Lung microvascular endothelial cell (primary cell): ENCODE results near the gene KRTAP27-1. TPM values are rescaled to one million over a fixed set of nuclear protein-coding genes. Genes with fewer than 3 reads are reported as not detected.

Experiments
- DNase-seq, 2 donors: peaks; one replicate each; pipeline versions ENCODE4 v3.0.0 to v3.0.0-alpha.2; 2010; ENCODE audit warnings: low read depth in 2 of 2
- total RNA-seq: library from RNA; depleted of rRNA; stranded (reverse); fragments of >200 nt; gene quantifications from 2 replicates; pipeline ENCODE4 v1.2.1, GENCODE V29; 2014

Gene KRTAP27-1
- total RNA-seq, 1 donor from 2014 or later = not detected

- DNase-seq = no peak
Measured at GRCh38 chr21:30289215-30289614, 48.3 kb downstream of the KRTAP27-1 start, which contains the start of gene KRTAP25-1. KRTAP25-1 (minus strand) TSS chr21:30289514; CDS start chr21:30289490, 24 bp downstream.

Other genes with a start within 250 kb of the KRTAP27-1 start
- gene CLDN17, start 170.9 kb downstream of the KRTAP27-1 start, total RNA-seq = not detected in 2 replicates
- not detected in 2 replicates for gene CLDN8, start 121.6 kb downstream of the KRTAP27-1 start, total RNA-seq
- not detected in 2 replicates for gene KRTAP24-1, start 54.7 kb downstream of the KRTAP27-1 start, total RNA-seq
- not detected in 2 replicates for gene KRTAP25-1, start 48.2 kb downstream of the KRTAP27-1 start, total RNA-seq
- gene KRTAP26-1, start 17.4 kb downstream of the KRTAP27-1 start, total RNA-seq = not detected in 2 replicates
- gene KRTAP23-1, start 10.9 kb upstream of the KRTAP27-1 start, total RNA-seq = not detected in 2 replicates
- not detected in 2 replicates for gene KRTAP13-2, start 34.6 kb upstream of the KRTAP27-1 start, total RNA-seq
- gene KRTAP13-1, start 58.3 kb upstream of the KRTAP27-1 start, total RNA-seq = not detected in 2 replicates
- gene KRTAP13-3, start 88.2 kb upstream of the KRTAP27-1 start, total RNA-seq = not detected in 2 replicates
- gene KRTAP13-4, start 92.5 kb upstream of the KRTAP27-1 start, total RNA-seq = not detected in 2 replicates
- gene KRTAP15-1, start 102.6 kb upstream of the KRTAP27-1 start, total RNA-seq = not detected in 2 replicates
- not detected in 2 replicates for gene KRTAP19-1, start 142.7 kb upstream of the KRTAP27-1 start, total RNA-seq
- gene KRTAP19-2, start 149.7 kb upstream of the KRTAP27-1 start, total RNA-seq = not detected in 2 replicates
- not detected in 2 replicates for gene KRTAP19-3, start 154.3 kb upstream of the KRTAP27-1 start, total RNA-seq
- gene KRTAP19-4, start 159.5 kb upstream of the KRTAP27-1 start, total RNA-seq = not detected in 2 replicates
- gene KRTAP19-5, start 164.4 kb upstream of the KRTAP27-1 start, total RNA-seq = not detected in 2 replicates
- gene KRTAP19-6, start 204.2 kb upstream of the KRTAP27-1 start, total RNA-seq = not detected in 2 replicates
- not detected in 2 replicates for gene KRTAP19-7, start 223.6 kb upstream of the KRTAP27-1 start, total RNA-seq